ENCODE results near the gene PRLH.

PRLH gene

DNA sequence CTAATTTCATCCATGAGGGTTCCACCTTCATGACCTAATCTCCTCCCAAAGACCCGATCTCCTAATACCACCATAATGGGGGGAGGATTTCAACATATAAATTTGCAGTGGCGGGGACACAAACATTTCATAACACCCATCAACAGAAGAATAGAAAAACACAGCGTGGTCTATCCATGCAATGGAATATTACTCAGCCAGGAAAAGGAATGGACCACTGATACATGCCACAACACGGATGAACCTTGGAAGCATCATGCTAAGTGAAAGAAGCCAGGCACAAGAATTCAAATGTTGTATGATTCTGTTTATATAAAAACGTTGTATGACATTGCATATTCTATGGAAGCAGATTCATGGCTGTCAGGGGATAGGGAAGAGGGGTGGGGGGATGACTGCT, 2.7 kb downstream of the PRLH start:
- H3K4me3 ChIP-seq (ENCODE audit: low read length), result no peak overlapping the region
- TF ChIP-seq, protein P1, sequence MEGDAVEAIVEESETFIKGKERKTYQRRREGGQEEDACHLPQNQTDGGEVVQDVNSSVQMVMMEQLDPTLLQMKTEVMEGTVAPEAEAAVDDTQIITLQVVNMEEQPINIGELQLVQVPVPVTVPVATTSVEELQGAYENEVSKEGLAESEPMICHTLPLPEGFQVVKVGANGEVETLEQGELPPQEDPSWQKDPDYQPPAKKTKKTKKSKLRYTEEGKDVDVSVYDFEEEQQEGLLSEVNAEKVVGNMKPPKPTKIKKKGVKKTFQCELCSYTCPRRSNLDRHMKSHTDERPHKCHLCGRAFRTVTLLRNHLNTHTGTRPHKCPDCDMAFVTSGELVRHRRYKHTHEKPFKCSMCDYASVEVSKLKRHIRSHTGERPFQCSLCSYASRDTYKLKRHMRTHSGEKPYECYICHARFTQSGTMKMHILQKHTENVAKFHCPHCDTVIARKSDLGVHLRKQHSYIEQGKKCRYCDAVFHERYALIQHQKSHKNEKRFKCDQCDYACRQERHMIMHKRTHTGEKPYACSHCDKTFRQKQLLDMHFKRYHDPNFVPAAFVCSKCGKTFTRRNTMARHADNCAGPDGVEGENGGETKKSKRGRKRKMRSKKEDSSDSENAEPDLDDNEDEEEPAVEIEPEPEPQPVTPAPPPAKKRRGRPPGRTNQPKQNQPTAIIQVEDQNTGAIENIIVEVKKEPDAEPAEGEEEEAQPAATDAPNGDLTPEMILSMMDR (IDR thresholded peaks at IDR 0.05; ENCODE audit: insufficient read depth, low read depth, low read length, missing control alignments), result no peak

DNA sequence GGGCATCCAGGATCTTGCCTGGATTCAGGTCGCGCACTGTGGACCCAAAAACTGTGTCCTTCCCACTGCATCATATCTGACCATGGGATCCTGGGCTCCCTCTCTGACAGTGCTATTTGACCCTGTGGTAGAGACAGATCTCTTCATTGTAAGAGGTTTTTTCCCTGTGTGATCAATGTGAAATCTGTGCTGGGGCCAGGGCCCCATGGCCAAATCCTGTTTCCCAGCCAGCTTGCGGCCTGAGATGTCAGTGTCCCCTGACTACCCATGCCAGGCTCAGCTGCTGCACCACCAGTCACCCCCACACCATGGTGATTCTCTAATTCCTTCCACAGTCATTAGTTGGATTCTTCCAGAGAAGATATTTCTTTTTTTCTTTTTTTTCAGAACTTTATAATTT, 3.5 kb downstream of the PRLH start:
- DNase-seq (ENCODE audit: low read depth), result no peak
- TF ChIP-seq, protein P1 (IDR thresholded peaks at IDR 0.05; ENCODE audit: insufficient read depth, low read depth, low read length, missing control alignments), result no peak
- H3K4me3 ChIP-seq (ENCODE audit: low read length), result no peak overlapping the region

More for the DNA sequence above, 2.7 kb downstream of the PRLH start:
- no peak for DNase-seq (ENCODE audit: low read depth)

DNA sequence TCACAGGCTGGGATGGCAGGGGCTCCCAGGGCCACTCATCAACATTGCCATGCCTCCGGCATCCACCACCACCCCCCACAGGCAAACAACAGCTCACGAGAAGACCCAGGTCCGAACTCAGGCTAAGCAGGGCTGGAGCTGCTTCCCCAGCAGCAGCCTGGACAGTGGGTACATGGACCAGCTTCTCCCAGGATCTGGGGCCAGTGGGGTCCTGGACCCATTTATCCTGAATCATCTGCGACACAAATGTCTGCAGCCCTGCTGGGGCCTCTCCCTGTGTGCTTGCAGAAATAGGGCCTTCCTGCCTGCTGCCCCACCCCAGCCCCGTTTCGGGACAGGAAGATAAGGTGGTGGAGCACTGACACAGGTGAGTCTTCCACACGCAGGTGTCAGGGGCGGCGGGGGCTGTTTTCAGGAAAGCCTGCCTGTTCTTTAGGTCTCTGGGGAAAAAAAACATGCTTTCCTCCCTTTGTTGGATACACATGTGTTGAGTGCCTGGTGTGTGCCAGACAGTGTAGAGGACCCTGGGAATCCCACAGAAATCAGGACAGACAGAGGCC, 4.5 kb downstream of the PRLH start:
- no peak for DNase-seq (ENCODE audit: low read depth)
- TF ChIP-seq, protein P1 (IDR thresholded peaks at IDR 0.05; ENCODE audit: insufficient read depth, low read depth, low read length, missing control alignments), result no peak
- no peak overlapping the region for H3K4me3 ChIP-seq (ENCODE audit: low read length)

DNA sequence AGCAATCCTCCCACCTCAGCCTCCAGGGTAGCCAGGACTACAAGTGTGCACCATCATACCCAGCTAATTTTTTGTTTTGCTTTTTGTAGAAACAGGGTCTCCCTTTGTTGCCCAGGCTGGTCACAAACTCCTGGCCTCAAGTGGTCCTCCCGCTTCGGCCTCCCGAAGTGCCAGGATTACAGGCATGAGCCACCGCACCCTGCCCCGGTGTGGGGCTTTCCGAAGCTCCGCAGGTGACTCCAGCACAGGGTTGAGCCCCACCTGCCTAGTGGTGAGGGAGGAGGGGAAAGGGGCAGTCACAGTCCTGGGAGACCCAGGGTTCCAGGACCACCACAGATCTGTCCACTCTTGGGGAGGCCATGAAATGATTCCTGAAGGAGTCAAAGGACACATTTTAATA, 5.2 kb downstream of the PRLH start:
- H3K4me3 ChIP-seq (ENCODE audit: low read length), result no peak overlapping the region
- TF ChIP-seq, protein P1 (IDR thresholded peaks at IDR 0.05; ENCODE audit: insufficient read depth, low read depth, low read length, missing control alignments), result no peak
- no peak for DNase-seq (ENCODE audit: low read depth)

DNA sequence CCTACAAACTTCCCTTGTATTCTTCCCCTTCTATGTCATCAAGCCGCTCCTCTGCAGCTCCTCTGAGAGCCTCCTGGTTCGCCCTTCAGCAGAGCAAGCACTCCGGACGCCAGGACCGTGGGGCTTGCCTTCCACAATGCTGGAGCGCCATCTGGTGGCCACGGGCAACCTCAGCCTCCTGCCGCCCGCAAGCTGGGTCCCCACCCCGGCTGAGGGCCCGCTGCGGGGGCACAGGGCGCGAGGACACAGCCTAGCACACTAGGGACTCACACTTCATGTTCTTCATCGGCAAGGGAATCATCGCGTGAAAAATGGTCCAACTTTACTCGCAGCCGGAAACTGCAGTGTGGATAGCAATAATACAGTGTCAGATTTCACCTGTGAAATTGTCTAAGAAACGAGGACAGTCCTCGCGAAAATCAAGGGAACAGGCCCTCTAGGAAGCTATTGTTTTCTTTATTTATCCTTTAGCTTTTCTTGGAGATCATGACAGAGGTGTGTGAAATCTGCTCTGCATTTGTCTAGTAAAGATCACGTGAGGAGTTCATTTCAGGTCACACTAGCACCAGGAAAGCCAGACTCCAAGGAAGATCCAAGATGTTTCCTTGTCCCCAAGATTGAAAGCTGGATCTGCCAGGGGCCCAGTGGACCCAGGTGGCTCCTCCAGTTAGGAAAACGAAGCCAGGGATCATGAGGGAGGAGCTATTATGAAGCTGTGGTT, 5.8 kb downstream of the PRLH start:
- TF ChIP-seq, protein P1 (IDR thresholded peaks at IDR 0.05; ENCODE audit: insufficient read depth, low read depth, low read length, missing control alignments), result peak; percentile 87
- DNase-seq (ENCODE audit: low read depth), result peak; percentile 90
- H3K4me3 ChIP-seq (ENCODE audit: low read length), result no peak overlapping the region

DNA sequence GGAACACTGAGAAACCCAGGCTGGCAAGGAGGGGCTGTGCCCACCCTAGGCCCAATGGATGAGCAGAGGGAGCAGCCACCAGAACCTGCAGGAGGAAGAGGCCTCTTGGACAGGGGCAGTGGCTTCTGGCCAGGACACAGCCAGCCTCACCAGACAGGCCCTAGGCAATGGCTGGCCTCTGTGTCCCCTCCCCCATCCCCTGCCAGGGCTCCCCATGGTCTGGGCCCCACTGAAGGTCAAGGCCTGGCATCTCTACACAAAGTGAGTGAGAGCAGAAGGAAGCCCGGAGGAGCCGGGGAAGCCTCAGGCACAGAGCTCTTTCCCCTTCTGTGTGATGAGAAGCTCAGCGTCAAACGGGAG, 6.3 kb downstream of the PRLH start:
- TF ChIP-seq, protein P1 (IDR thresholded peaks at IDR 0.05; ENCODE audit: insufficient read depth, low read depth, low read length, missing control alignments), result no peak
- DNase-seq (ENCODE audit: low read depth), result no peak
- no peak overlapping the region for H3K4me3 ChIP-seq (ENCODE audit: low read length)

Data from epithelial cell of esophagus (primary cell).